Measurements from ENCODE around the gene CMSS1.
A peak's percentile ranks its signal among the peaks of the same experiment; 100 is the strongest.

CMSS1 gene

DNA sequence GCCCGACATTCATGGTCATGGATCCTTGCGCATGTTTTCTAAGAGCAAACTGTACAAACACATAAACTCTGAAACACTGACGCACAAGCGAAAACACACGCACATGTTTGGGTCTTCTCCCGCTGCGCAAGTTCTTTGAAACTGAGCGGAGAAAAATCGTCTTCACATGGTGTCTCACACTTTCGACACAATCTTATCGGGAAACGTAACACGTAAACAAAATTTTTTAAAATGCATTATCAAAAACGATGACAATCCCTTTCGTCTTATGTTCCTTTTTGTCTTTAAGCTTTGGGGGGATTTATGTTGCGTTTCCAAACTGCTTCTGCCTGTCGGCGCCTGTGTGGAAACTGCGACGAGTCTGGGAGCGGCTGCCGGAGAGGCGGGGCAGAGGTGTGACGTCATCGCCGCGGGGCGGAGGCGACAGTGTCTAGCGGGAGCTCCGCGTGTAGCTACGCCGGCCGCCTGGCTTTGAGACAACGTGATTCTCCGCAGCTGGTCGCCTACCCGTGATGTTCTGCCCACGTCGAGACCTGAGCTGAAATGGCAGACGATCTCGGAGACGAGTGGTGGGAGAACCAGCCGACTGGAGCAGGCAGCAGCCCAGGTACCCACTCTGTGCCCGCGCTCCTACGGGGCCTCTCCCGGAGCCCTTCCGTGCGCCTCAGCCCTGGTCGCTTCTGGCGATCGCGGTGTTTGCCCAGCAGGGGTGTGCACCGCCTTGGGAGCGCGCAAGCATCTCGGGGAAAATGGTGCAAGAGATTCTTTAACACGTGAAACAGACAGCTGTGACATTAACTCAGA, at the start of gene CMSS1:
CMSS1 (plus strand) TSS at position 426 of the 804 bp plus-strand sequence.
- Mint-ChIP-seq H3K9me3 (no peaks in the 10 kb centered on the region), H3K27me3 (no peaks in the 10 kb centered on the region), H3K4me1 (peaks cover 51% of the 10 kb centered on the region), H3K4me3 (peak within 1 kb of the TSS; percentile 100), H3K27ac (peak within 1 kb of the TSS; percentile 100), H3K36me3 (peaks cover 1% of the 10 kb centered on the region)

DNA sequence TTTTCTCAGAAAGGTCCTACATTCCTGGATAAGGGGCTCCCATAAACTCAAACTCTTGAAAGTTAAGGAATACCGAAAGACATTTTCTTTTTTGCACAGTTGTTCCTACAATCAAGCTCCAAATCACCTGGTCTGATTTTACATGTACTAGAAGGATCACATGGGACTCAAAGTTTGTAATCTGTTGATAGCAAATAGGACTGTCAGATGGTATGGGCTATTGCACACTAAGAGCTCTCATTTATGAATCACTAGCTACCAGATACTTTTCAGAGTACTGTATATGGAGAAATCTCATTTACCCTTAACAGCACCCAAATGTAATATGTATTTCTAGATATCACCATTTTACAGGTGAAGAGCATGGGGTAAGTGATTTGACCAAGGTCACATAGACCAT, 49.5 kb upstream of the CMSS1 start:
- Mint-ChIP-seq H3K27ac (no peak overlapping the region), H3K36me3 (no peaks in the 10 kb centered on the region), H3K4me1 (no peaks in the 10 kb centered on the region)

DNA sequence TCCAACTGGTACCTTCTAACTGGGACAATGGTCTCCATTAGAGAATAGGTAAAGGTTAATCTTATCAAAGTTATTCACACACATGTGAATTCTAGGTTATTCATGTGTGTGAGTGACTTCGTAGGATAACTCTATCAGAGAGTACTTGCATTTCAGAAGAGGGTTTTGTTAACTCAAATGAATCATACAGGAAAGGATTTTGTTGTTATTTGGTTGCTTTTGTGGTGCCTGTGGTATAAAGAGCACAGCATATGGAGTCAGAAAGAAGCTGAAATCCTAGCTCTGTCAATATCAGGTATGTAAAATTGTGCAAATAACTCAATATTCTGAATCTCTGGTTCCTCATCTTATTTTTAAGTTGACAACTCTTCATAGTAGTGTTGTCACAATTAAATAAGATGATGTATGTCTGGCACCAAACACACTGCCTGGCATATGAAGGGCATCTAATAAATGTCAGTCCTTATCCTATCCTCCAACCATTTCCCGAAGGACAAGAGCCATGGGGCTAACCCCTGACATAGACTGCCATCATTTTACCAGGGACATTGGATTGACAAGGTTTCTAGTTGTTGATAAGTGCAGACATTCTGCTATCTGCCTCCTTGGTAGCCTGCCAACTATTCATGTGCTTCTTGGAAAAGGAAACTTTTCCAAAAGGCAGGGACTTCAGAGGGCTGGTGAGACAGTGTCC, 48.7 kb upstream of the CMSS1 start:
- Mint-ChIP-seq H3K27me3 (no peaks in the 10 kb centered on the region), H3K36me3 (no peaks in the 10 kb centered on the region), H3K27ac (no peak overlapping the region), H3K4me1 (no peaks in the 10 kb centered on the region), H3K4me3 (no peak overlapping the region), H3K9me3 (no peaks in the 10 kb centered on the region)

More for the DNA sequence above, 49.5 kb upstream of the CMSS1 start:
- H3K4me3 Mint-ChIP-seq, result no peak overlapping the region
- H3K27me3 Mint-ChIP-seq, result no peaks in the 10 kb centered on the region
- H3K9me3 Mint-ChIP-seq, result no peaks in the 10 kb centered on the region

DNA sequence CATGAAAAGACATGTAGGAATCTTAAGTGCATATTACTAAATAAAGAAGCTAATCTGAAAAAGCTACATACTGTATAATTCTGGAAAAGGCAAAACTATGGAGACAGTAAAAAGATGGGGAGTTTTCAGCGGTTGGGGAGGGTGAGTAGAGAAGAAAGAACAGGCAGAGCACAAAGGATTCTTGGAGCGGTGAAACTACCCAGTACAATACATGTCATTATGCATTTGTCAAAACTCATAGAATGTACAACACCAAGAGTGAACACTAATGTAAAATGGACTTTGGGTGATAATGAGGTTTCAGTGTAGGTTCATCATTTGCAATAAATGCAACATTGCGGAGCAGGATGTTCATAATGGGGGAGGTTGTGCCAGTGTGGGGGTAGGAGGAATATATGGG, 45.5 kb upstream of the CMSS1 start:
- no peaks in the 10 kb centered on the region for H3K9me3 Mint-ChIP-seq
- no peak overlapping the region for H3K4me3 Mint-ChIP-seq
- peaks cover 2% of the 10 kb centered on the region for H3K27me3 Mint-ChIP-seq
- H3K4me1 Mint-ChIP-seq, result no peaks in the 10 kb centered on the region
- H3K27ac Mint-ChIP-seq, result no peak overlapping the region
- H3K36me3 Mint-ChIP-seq, result no peaks in the 10 kb centered on the region

DNA sequence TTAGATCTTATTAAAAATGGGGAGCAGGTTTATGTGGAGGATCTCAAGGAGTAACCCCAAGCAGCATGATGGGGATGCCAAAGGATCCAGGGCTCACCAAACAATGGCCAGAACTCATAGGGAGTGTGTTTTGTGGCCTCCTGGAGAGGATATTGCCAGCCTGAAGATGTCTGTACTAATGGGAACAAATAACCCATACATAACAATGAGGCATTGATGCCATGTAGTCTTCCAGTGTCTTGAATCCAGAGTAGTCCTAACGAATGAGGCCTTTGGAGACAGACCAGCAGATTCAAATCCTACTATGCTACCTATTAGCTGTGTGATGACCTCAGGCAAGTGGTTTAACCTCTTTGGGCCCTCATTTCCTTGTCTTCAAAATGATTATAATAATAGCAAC, 45.0 kb upstream of the CMSS1 start:
- Mint-ChIP-seq H3K4me3 (no peak overlapping the region), H3K27ac (no peak overlapping the region), H3K4me1 (no peaks in the 10 kb centered on the region), H3K27me3 (peaks cover 3% of the 10 kb centered on the region), H3K36me3 (no peaks in the 10 kb centered on the region), H3K9me3 (no peaks in the 10 kb centered on the region)

DNA sequence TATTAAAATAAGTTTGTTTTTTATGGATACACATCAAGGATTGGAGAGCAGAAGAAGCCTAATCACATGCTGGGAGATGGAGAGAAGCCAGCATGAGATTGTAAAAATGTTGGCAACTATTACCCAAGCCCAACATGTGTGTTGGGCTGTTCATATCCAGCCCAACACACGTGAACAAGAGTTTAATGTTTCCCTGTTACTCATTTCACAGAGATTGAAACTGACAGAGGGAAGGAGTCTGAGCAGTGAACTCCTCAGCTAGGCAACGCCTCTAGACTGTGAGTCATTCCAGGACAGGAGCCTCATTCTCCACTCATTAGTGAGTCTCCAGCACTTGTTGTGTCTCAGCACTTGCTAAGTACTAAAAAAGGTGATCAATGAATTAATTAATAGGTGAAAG, 43.2 kb upstream of the CMSS1 start:
- H3K9me3 Mint-ChIP-seq, result no peaks in the 10 kb centered on the region
- H3K4me1 Mint-ChIP-seq, result no peaks in the 10 kb centered on the region
- no peaks in the 10 kb centered on the region for H3K36me3 Mint-ChIP-seq
- peaks cover 9% of the 10 kb centered on the region for H3K27me3 Mint-ChIP-seq
- H3K4me3 Mint-ChIP-seq, result no peak overlapping the region
- no peak overlapping the region for H3K27ac Mint-ChIP-seq

DNA sequence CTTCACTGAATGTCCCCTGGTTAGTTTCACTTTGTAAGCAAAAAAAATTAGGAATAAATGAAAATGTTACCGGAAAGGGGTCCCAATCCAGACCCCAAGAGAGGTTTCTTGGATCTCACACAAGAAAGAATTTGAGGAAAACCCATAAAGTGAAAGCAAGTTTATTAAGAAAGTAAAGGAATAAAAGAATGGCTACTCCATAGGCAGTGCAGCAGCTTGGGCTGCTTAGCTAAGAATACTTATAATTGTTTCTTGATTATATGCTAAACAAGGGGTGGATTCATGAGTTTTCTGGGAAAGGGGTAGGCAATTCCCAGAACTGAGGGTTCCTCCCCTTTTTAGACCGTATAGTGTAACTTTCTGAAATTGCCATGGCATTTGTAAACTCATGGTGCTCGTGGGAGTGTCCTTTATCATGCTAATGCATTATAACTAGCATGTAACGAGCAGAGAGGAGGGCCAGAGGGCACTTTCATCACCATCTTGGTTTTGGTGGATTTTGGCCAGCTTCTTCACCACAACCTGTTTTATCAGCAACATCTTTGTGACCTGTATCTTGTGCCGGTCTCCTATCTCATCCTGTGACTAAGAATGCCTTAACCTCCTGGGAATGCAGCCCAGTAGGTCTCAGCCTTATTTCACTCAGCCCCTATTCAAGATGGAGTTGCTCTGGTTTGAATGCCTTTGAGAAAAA, 41.0 kb upstream of the CMSS1 start:
- Mint-ChIP-seq H3K27me3 (peaks cover 9% of the 10 kb centered on the region), H3K36me3 (no peaks in the 10 kb centered on the region), H3K4me1 (no peaks in the 10 kb centered on the region), H3K9me3 (no peaks in the 10 kb centered on the region), H3K4me3 (no peak overlapping the region), H3K27ac (no peak overlapping the region)

DNA sequence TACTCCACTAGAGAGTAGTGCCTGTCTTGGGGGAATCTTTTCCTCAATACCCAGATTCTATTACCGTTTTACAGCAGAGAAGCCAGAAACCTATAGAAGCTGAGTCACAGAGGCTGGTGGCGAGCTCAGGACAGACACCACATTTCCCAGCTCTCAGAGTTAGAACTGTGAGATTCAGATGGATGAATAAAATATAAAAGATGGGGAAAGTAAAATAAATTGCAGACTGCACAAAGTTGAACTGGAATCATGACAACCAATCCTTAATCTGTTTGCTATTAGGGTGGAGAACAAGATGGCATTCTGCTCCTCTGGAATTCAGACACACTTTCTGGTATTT, 40.5 kb upstream of the CMSS1 start:
- Mint-ChIP-seq H3K4me3 (no peak overlapping the region), H3K27me3 (peaks cover 9% of the 10 kb centered on the region), H3K27ac (no peak overlapping the region), H3K36me3 (no peaks in the 10 kb centered on the region), H3K4me1 (no peaks in the 10 kb centered on the region), H3K9me3 (no peaks in the 10 kb centered on the region)

DNA sequence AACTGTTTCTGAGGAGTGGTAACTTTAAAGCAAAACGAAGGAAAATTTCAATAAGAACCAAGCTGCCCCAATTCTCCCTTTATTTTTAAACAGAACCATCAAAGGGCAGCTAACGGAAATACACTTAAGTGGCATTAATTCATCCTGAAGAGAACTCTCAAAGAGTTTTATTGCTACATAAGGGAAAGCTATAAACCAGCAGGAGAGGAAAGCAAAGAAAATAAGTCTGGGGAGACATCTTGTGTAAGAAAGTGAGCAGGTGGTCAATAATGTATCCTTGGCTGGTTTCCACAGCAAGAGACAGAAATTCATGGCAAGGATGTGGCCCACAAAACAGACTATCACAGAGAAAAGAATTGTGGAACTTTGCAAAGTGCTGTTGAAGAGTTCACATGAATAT, 40.0 kb upstream of the CMSS1 start:
- Mint-ChIP-seq H3K4me3 (no peak overlapping the region), H3K27me3 (peaks cover 9% of the 10 kb centered on the region), H3K4me1 (no peaks in the 10 kb centered on the region), H3K27ac (no peak overlapping the region), H3K36me3 (no peaks in the 10 kb centered on the region), H3K9me3 (no peaks in the 10 kb centered on the region)

DNA sequence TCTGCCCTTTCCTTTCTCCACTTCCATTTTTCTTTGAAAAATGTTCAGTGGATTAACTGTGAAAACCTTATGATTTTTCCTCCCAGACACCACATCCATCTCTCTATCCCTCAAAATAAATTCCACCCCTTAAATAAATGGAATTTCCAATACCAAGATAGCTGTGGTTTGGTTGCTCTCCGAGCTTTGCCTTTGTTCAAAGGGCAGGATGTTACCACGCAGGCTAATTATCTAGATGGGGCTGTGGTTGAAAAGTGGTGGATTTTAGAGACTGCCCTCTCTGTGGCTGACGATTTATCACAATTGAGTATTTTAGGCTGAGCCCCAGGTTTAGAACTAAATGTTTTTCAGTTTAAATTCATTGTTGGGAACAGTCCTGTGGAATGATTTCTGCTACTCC, 36.9 kb upstream of the CMSS1 start:
- Mint-ChIP-seq H3K27ac (no peak overlapping the region), H3K36me3 (no peaks in the 10 kb centered on the region), H3K27me3 (peaks cover 14% of the 10 kb centered on the region), H3K4me3 (no peak overlapping the region), H3K4me1 (no peaks in the 10 kb centered on the region), H3K9me3 (no peaks in the 10 kb centered on the region)

DNA sequence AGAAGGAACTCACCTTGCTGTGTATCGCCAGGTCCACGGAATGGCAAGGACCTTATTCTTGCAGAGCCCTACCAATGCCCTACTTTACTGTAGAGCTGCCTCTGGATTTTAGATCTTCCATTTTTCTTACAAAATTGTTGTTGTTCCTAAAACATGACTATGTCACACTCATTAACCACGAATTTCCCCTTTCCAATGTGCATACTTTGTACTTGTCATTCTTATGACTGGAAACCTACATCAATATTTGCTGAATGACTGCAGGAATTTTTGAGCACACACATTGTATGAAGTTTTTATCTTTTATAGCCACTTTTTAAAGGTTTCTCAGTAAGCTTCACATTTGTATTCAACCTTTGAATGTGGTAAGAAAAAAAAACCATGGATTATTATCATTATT, 35.9 kb upstream of the CMSS1 start:
- H3K27me3 Mint-ChIP-seq, result peaks cover 14% of the 10 kb centered on the region
- no peaks in the 10 kb centered on the region for H3K9me3 Mint-ChIP-seq
- no peak overlapping the region for H3K27ac Mint-ChIP-seq
- no peak overlapping the region for H3K4me3 Mint-ChIP-seq
- H3K4me1 Mint-ChIP-seq, result no peaks in the 10 kb centered on the region
- H3K36me3 Mint-ChIP-seq, result no peaks in the 10 kb centered on the region

DNA sequence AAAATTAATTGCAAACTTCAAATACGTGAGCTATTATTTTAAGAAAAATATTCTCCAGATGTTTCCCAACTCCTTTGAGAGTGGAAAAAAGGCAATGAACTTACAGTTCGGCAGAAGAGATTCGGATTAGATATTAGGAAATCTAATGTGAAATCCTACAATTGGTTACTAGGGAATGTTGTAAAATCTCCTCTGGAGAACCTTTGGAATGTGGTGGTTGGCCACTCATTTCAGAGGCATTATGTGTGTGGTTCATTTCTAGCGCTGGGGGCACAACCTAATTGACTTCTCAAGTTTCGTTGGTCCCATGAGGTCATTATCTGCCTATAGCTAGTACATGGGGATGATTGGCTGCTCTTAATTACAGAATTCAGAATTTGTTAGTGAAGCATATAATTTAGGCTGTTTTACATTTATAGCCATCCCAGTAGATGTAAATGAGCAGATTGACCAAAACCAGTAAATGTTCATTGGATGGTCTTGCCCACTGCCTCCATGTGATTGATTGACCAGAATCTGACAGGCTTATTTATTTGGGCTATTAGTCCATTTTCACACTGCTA, 34.6 kb upstream of the CMSS1 start:
- Mint-ChIP-seq H3K27ac (no peak overlapping the region), H3K4me3 (no peak overlapping the region), H3K27me3 (peaks cover 10% of the 10 kb centered on the region), H3K4me1 (no peaks in the 10 kb centered on the region), H3K36me3 (no peaks in the 10 kb centered on the region), H3K9me3 (no peaks in the 10 kb centered on the region)

DNA sequence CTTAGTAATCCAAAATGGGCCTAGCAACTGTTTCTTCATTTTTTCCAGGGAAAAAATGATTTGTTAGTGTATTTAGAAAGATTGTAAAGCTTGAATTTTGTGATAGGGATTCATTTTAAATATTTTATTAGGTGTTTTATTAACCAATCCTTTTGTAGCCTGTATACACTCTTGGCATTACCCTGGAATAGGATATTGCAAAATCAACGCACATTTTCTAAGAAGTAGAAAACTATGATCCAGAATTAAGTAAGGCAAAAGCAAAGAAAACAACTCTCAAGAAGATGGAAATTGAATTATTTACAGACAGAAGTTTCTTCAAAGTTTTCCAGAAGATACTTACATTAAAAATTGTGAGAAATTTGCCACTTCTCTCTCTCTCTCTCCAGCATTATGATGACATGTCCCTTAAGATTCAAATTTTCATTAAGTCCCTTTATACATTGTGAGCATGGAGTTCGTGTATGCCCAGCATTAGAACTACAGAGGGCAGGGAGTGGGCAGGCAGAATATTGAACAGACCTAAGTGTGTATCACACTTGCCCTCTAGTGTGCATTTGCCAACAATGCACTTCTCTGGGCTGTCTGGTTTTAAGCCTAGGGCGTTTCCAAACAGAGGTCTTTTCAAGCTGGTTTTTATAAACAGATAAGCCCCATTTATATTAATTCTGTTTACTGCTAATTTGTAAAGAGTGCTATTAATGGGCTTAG, 28.5 kb upstream of the CMSS1 start:
- no peaks in the 10 kb centered on the region for H3K36me3 Mint-ChIP-seq
- no peaks in the 10 kb centered on the region for H3K4me1 Mint-ChIP-seq
- H3K9me3 Mint-ChIP-seq, result no peaks in the 10 kb centered on the region

DNA sequence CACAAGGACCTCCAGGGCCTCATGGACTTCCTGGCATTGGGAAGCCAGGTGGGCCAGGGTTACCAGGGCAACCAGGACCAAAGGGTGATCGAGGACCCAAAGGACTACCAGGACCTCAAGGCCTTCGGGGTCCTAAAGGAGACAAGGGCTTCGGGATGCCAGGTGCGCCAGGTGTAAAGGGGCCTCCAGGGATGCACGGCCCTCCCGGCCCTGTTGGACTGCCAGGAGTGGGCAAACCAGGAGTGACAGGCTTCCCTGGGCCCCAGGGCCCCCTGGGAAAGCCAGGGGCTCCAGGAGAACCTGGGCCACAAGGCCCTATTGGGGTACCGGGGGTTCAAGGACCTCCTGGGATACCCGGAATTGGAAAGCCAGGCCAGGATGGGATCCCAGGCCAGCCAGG, 23.2 kb upstream of the CMSS1 start:
- H3K36me3 Mint-ChIP-seq, result no peaks in the 10 kb centered on the region
- H3K4me3 Mint-ChIP-seq, result no peak overlapping the region
- no peak overlapping the region for H3K27ac Mint-ChIP-seq
- no peaks in the 10 kb centered on the region for H3K9me3 Mint-ChIP-seq
- no peaks in the 10 kb centered on the region for H3K4me1 Mint-ChIP-seq
- no peaks in the 10 kb centered on the region for H3K27me3 Mint-ChIP-seq

More for the DNA sequence above, 28.5 kb upstream of the CMSS1 start:
- peaks cover 4% of the 10 kb centered on the region for H3K27me3 Mint-ChIP-seq
- H3K27ac Mint-ChIP-seq, result no peak overlapping the region
- H3K4me3 Mint-ChIP-seq, result no peak overlapping the region

DNA sequence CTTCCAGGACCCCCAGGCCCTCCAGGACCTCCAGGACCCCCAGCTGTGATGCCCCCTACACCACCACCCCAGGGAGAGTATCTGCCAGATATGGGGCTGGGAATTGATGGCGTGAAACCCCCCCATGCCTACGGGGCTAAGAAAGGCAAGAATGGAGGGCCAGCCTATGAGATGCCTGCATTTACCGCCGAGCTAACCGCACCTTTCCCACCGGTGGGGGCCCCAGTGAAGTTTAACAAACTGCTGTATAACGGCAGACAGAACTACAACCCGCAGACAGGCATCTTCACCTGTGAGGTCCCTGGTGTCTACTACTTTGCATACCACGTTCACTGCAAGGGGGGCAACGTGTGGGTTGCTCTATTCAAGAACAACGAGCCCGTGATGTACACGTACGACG, 22.1 kb upstream of the CMSS1 start:
- Mint-ChIP-seq H3K27ac (no peak overlapping the region), H3K4me3 (no peak overlapping the region), H3K36me3 (no peaks in the 10 kb centered on the region), H3K27me3 (no peaks in the 10 kb centered on the region), H3K4me1 (no peaks in the 10 kb centered on the region), H3K9me3 (no peaks in the 10 kb centered on the region)

All from activated naive CD4-positive, alpha-beta T cell treated with anti-CD3 and anti-CD28 coated beads, Interleukin-2, amount 50 U/mL, for 24 hours (primary cell).